ENCODE measurements around the gene SLC19A2.

SLC19A2 gene

GRCh38 chr1:169517558-169518186, 31.9 kb upstream of the SLC19A2 start:
- Histone ChIP-seq H3K23ac (ENCODE audit: low read length) (no peak overlapping the region), H3K27me3 (ENCODE audit: insufficient read depth, low read length) (no peaks in the 10 kb centered on the region), H2BK12ac (ENCODE audit: low read length) (no peak overlapping the region), H3K4me2 (ENCODE audit: low read length) (no peak overlapping the region), H2BK120ac (ENCODE audit: insufficient read depth, low read length, poor library complexity) (no peak overlapping the region), H2AK5ac (ENCODE audit: low read length) (no peak overlapping the region), H3K79me1 (ENCODE audit: low read length) (peaks cover 1% of the 10 kb centered on the region), H3K4ac (ENCODE audit: low read depth, low read length) (no peak overlapping the region), H2AFZ (ENCODE audit: insufficient read depth, low read length, poor library complexity) (no peak overlapping the region), H3K9me3 (ENCODE audit: insufficient read depth, low read depth, low read length) (no peaks in the 10 kb centered on the region), H3K9ac (ENCODE audit: low read length) (no peak overlapping the region), H4K8ac (ENCODE audit: low read depth, low read length) (no peak overlapping the region), H3K27ac (ENCODE audit: low read depth, low read length) (no peak overlapping the region), H3K79me2 (ENCODE audit: control insufficient read depth, insufficient read depth, low read length, poor library complexity) (no peaks in the 10 kb centered on the region), H3K14ac (ENCODE audit: low read length) (no peak overlapping the region), H3K4me3 (ENCODE audit: low read depth, low read length) (no peak overlapping the region), H4K12ac (ENCODE audit: low read depth, low read length) (no peak overlapping the region), H2BK5ac (ENCODE audit: low read depth, low read length, poor library complexity) (no peak overlapping the region), H3K4me1 (ENCODE audit: control insufficient read depth in 1 of 2, insufficient read depth in 2 of 2, low read length in 2 of 2) (no peaks in the 10 kb centered on the region), H3K18ac (ENCODE audit: low read length) (no peak overlapping the region), H4K91ac (ENCODE audit: low read depth, low read length) (no peak overlapping the region), H3K36me3 (ENCODE audit: control insufficient read depth in 1 of 2, insufficient read depth in 2 of 2, low read length in 2 of 2) (no peaks in the 10 kb centered on the region)
- no CpG with 5 or more reads among the region's 2 CpGs for WGBS (ENCODE audit: extremely low coverage, insufficient coverage, insufficient read length)
- DNase-seq = no peak

GRCh38 chr1:169515641-169516040, 29.9 kb upstream of the SLC19A2 start:
- Histone ChIP-seq H3K79me2 (ENCODE audit: control insufficient read depth, insufficient read depth, low read length, poor library complexity) (no peaks in the 10 kb centered on the region), H2AFZ (ENCODE audit: insufficient read depth, low read length, poor library complexity) (no peak overlapping the region), H3K4me3 (ENCODE audit: low read depth, low read length) (no peak overlapping the region), H2AK5ac (ENCODE audit: low read length) (no peak overlapping the region), H3K14ac (ENCODE audit: low read length) (no peak overlapping the region), H3K27me3 (ENCODE audit: insufficient read depth, low read length) (no peaks in the 10 kb centered on the region), H2BK12ac (ENCODE audit: low read length) (no peak overlapping the region), H3K4me2 (ENCODE audit: low read length) (no peak overlapping the region), H3K23ac (ENCODE audit: low read length) (no peak overlapping the region), H2BK5ac (ENCODE audit: low read depth, low read length, poor library complexity) (no peak overlapping the region), H3K79me1 (ENCODE audit: low read length) (no peaks in the 10 kb centered on the region), H4K8ac (ENCODE audit: low read depth, low read length) (no peak overlapping the region), H3K9ac (ENCODE audit: low read length) (no peak overlapping the region), H4K91ac (ENCODE audit: low read depth, low read length) (no peak overlapping the region), H3K18ac (ENCODE audit: low read length) (no peak overlapping the region), H2BK120ac (ENCODE audit: insufficient read depth, low read length, poor library complexity) (no peak overlapping the region), H3K27ac (ENCODE audit: low read depth, low read length) (no peak overlapping the region), H3K4me1 (ENCODE audit: control insufficient read depth in 1 of 2, insufficient read depth in 2 of 2, low read length in 2 of 2) (no peaks in the 10 kb centered on the region), H4K12ac (ENCODE audit: low read depth, low read length) (no peak overlapping the region), H3K36me3 (ENCODE audit: control insufficient read depth in 1 of 2, insufficient read depth in 2 of 2, low read length in 2 of 2) (no peaks in the 10 kb centered on the region), H3K4ac (ENCODE audit: low read depth, low read length) (no peak overlapping the region), H3K9me3 (ENCODE audit: insufficient read depth, low read depth, low read length) (no peaks in the 10 kb centered on the region)
- DNase-seq = no peak

- Histone ChIP-seq H3K27me3 (ENCODE audit: insufficient read depth, low read length) (no peaks in the 10 kb centered on the region), H3K23ac (ENCODE audit: low read length) (no peak overlapping the region), H3K27ac (ENCODE audit: low read depth, low read length) (no peak overlapping the region), H2AK5ac (ENCODE audit: low read length) (no peak overlapping the region), H3K4me1 (ENCODE audit: control insufficient read depth in 1 of 2, insufficient read depth in 2 of 2, low read length in 2 of 2) (no peaks in the 10 kb centered on the region), H3K79me2 (ENCODE audit: control insufficient read depth, insufficient read depth, low read length, poor library complexity) (no peaks in the 10 kb centered on the region), H3K18ac (ENCODE audit: low read length) (no peak overlapping the region), H4K8ac (ENCODE audit: low read depth, low read length) (no peak overlapping the region), H3K4me2 (ENCODE audit: low read length) (no peak overlapping the region), H3K79me1 (ENCODE audit: low read length) (no peaks in the 10 kb centered on the region), H3K4me3 (ENCODE audit: low read depth, low read length) (no peak overlapping the region), H2AFZ (ENCODE audit: insufficient read depth, low read length, poor library complexity) (no peak overlapping the region), H2BK12ac (ENCODE audit: low read length) (no peak overlapping the region), H3K36me3 (ENCODE audit: control insufficient read depth in 1 of 2, insufficient read depth in 2 of 2, low read length in 2 of 2) (no peaks in the 10 kb centered on the region), H3K9ac (ENCODE audit: low read length) (no peak overlapping the region), H3K4ac (ENCODE audit: low read depth, low read length) (no peak overlapping the region), H4K12ac (ENCODE audit: low read depth, low read length) (no peak overlapping the region), H2BK5ac (ENCODE audit: low read depth, low read length, poor library complexity) (no peak overlapping the region), H3K14ac (ENCODE audit: low read length) (no peak overlapping the region), H4K91ac (ENCODE audit: low read depth, low read length) (no peak overlapping the region), H2BK120ac (ENCODE audit: insufficient read depth, low read length, poor library complexity) (no peak overlapping the region), H3K9me3 (ENCODE audit: insufficient read depth, low read depth, low read length) (no peaks in the 10 kb centered on the region)
- WGBS (ENCODE audit: extremely low coverage, insufficient coverage, insufficient read length) = no CpG with 5 or more reads among the region's 2 CpGs
- DNase-seq = no peak
These were observed 29.0 kb upstream of the SLC19A2 start for GRCh38 chr1:169514566-169515270.

GRCh38 chr1:169513208-169513607, 27.5 kb upstream of the SLC19A2 start:
- H3K27ac ChIP-seq (ENCODE audit: low read depth, low read length) = no peak overlapping the region

More at GRCh38 chr1:169513208-169513607, 27.5 kb upstream of the SLC19A2 start:
- no peak overlapping the region for H3K4me2 ChIP-seq (ENCODE audit: low read length)
- H3K4me1 ChIP-seq (ENCODE audit: control insufficient read depth in 1 of 2, insufficient read depth in 2 of 2, low read length in 2 of 2) = no peaks in the 10 kb centered on the region
- no peaks in the 10 kb centered on the region for H3K36me3 ChIP-seq (ENCODE audit: control insufficient read depth in 1 of 2, insufficient read depth in 2 of 2, low read length in 2 of 2)
- H3K4ac ChIP-seq (ENCODE audit: low read depth, low read length) = no peak overlapping the region
- no peak overlapping the region for H3K23ac ChIP-seq (ENCODE audit: low read length)
- no peak overlapping the region for H3K14ac ChIP-seq (ENCODE audit: low read length)
- H3K79me2 ChIP-seq (ENCODE audit: control insufficient read depth, insufficient read depth, low read length, poor library complexity) = no peaks in the 10 kb centered on the region
- no peak overlapping the region for H3K4me3 ChIP-seq (ENCODE audit: low read depth, low read length)
- H3K18ac ChIP-seq (ENCODE audit: low read length) = no peak overlapping the region
- H3K79me1 ChIP-seq (ENCODE audit: low read length) = no peaks in the 10 kb centered on the region
- no peaks in the 10 kb centered on the region for H3K9me3 ChIP-seq (ENCODE audit: insufficient read depth, low read depth, low read length)
- no peak for DNase-seq
- no peak overlapping the region for H4K12ac ChIP-seq (ENCODE audit: low read depth, low read length)
- peak overlapping the region; percentile 35 for H2AFZ ChIP-seq (ENCODE audit: insufficient read depth, low read length, poor library complexity)
- H4K91ac ChIP-seq (ENCODE audit: low read depth, low read length) = no peak overlapping the region
- H2BK120ac ChIP-seq (ENCODE audit: insufficient read depth, low read length, poor library complexity) = no peak overlapping the region
- H4K8ac ChIP-seq (ENCODE audit: low read depth, low read length) = no peak overlapping the region
- H3K9ac ChIP-seq (ENCODE audit: low read length) = no peak overlapping the region
- H2BK12ac ChIP-seq (ENCODE audit: low read length) = no peak overlapping the region
- H3K27me3 ChIP-seq (ENCODE audit: insufficient read depth, low read length) = no peaks in the 10 kb centered on the region
- no peak overlapping the region for H2AK5ac ChIP-seq (ENCODE audit: low read length)
- H2BK5ac ChIP-seq (ENCODE audit: low read depth, low read length, poor library complexity) = no peak overlapping the region

Measured in trophoblast cell (in vitro differentiated cells and primary cell).